ENCODE data around the gene LRP1B.
"Not testable (repeated sequence)": the region's sequence is repeated elsewhere in the genome, so short reads cannot be mapped to it uniquely, and the experiment has no call there.

The LRP1B gene

DNA sequence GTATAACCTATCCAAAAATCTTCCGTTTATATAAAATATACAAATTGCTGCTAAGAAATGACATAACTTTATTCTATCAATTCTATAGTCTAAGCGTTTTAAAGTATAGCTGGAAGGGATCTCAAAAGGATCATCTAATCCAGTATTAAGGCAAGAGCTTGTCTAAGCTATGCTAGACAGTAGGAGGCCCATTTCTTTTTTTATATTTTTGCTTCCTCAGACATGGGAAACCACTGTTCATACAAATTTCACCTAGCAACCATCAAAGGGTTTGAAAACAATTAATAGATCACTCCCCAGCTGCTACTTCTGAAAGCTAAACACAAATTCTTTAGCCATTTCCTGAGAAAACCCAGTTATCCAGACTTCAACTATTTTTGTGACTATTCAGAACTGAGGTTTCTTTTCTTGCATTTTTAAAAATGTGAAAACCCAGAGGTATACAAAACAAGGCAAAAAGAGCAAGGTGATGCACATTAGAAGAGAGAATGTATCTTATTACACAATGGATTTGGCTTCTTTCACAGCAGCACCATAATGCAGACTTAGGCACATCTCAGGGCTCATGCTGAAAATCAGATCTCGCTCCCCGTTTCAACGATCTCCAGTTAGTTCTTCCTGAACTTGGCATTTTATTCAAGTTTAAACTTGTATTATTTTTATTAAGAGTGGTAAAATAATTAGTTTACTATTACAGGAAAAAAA lies 274.4 kb downstream of the LRP1B start:
- no peaks in the 10 kb centered on the region for H3K36me3 ChIP-seq (ENCODE audit: insufficient read depth, low read depth, low read length)
- no peak overlapping the region for H3K4me3 ChIP-seq (ENCODE audit: low read length)
- H3K27me3 ChIP-seq (ENCODE audit: insufficient read depth, low read length) = no peaks in the 10 kb centered on the region
- H3K9me3 ChIP-seq (ENCODE audit: insufficient read depth, low read depth, low read length) = no peaks in the 10 kb centered on the region
- H3K4me1 ChIP-seq (ENCODE audit: insufficient read depth, low read length) = no peaks in the 10 kb centered on the region
- no peak overlapping the region for H3K27ac ChIP-seq (ENCODE audit: low read length)
- no peak overlapping the region for H3K9ac ChIP-seq (ENCODE audit: low read depth, low read length)

DNA sequence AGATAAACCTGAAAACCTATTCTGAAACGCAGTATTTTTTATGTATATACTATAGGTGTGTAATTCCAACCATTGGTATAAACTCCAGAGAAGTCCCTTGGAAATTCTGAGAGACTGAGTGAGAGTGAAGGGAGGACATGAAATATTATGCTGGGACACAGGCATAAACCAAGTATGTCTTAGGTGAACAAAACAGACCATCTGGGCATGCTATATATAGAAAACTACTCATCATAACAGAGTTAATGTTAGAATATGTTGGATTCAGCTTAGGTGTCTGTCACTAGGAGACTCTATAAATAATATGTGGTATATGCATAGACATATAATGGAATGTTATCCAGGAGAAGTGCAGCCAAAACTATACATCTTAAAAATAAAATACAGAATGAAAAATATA lies 282.6 kb downstream of the LRP1B start:
- Histone ChIP-seq H3K9me3 (ENCODE audit: insufficient read depth, low read depth, low read length) (no peaks in the 10 kb centered on the region), H3K27me3 (ENCODE audit: insufficient read depth, low read length) (no peaks in the 10 kb centered on the region), H3K9ac (ENCODE audit: low read depth, low read length) (no peak overlapping the region), H3K4me3 (ENCODE audit: low read length) (no peak overlapping the region), H3K27ac (ENCODE audit: low read length) (no peak overlapping the region), H3K4me1 (ENCODE audit: insufficient read depth, low read length) (no peaks in the 10 kb centered on the region), H3K36me3 (ENCODE audit: insufficient read depth, low read depth, low read length) (no peaks in the 10 kb centered on the region)

DNA sequence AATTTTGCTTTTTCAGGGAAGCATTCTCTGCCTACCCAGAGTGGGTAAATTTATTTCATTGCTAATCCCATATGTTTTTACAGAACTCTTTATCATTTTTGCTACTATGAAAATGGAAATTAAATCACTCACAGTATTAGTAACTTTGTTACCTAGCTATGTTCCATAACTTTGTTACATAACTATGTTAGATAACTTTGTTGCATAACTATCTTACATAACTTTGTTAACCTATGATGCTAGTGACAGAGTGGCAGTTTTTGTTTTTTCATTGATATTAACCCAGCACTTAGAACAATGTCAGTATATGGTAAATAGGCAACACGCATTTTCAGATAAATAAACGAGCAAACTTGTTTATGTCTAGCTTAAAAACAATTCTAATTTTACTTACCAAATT lies 286.6 kb downstream of the LRP1B start:
- Histone ChIP-seq H3K9me3 (ENCODE audit: insufficient read depth, low read depth, low read length) (no peaks in the 10 kb centered on the region), H3K27me3 (ENCODE audit: insufficient read depth, low read length) (no peaks in the 10 kb centered on the region), H3K27ac (ENCODE audit: low read length) (no peak overlapping the region), H3K9ac (ENCODE audit: low read depth, low read length) (no peak overlapping the region), H3K36me3 (ENCODE audit: insufficient read depth, low read depth, low read length) (no peaks in the 10 kb centered on the region), H3K4me3 (ENCODE audit: low read length) (no peak overlapping the region), H3K4me1 (ENCODE audit: insufficient read depth, low read length) (no peaks in the 10 kb centered on the region)

DNA sequence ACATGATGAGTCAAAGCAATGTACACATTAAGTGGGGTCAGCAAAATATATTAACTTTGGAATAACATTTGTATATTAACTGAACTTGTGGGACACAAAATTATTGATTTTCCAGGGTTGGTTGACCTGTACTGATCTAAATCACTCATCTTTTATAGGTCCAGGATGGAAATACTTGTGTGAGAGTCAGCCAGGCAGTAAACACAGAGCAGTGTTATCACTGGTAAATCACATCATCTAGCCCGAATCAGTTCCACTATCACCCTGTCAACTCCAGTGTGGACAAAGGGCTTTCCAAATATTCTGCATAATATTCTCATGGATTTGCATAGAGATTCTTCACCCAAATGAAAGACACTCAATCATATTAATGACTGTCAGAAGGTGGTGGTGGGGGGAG lies 295.7 kb downstream of the LRP1B start:
- Histone ChIP-seq H3K27ac (ENCODE audit: low read length) (no peak overlapping the region), H3K4me1 (ENCODE audit: insufficient read depth, low read length) (no peaks in the 10 kb centered on the region), H3K9me3 (ENCODE audit: insufficient read depth, low read depth, low read length) (no peaks in the 10 kb centered on the region), H3K36me3 (ENCODE audit: insufficient read depth, low read depth, low read length) (no peaks in the 10 kb centered on the region), H3K27me3 (ENCODE audit: insufficient read depth, low read length) (no peaks in the 10 kb centered on the region), H3K9ac (ENCODE audit: low read depth, low read length) (no peak overlapping the region), H3K4me3 (ENCODE audit: low read length) (no peak overlapping the region)

DNA sequence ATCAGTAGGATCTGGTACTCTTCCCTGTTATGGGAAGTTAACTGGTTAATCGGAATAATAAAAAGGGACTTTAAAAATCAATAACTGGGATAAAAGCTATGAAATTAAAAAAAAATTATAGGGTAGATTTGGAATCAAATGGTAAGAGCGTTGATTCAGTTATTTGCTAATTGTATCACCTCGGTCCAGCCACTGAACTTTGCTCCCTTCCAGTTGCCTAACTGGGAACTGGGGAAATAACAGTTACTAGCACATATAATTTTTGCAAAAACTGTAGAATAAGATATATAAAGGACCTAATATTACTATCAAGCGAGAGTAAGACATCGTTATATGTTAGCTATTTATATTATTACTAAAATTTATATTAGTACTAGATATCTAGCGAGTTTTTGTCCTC lies 302.1 kb downstream of the LRP1B start:
- H3K4me1 ChIP-seq (ENCODE audit: insufficient read depth, low read length) = no peaks in the 10 kb centered on the region
- no peaks in the 10 kb centered on the region for H3K36me3 ChIP-seq (ENCODE audit: insufficient read depth, low read depth, low read length)
- no peak overlapping the region for H3K9ac ChIP-seq (ENCODE audit: low read depth, low read length)
- H3K9me3 ChIP-seq (ENCODE audit: insufficient read depth, low read depth, low read length) = no peaks in the 10 kb centered on the region
- no peaks in the 10 kb centered on the region for H3K27me3 ChIP-seq (ENCODE audit: insufficient read depth, low read length)
- no peak overlapping the region for H3K4me3 ChIP-seq (ENCODE audit: low read length)
- H3K27ac ChIP-seq (ENCODE audit: low read length) = no peak overlapping the region

DNA sequence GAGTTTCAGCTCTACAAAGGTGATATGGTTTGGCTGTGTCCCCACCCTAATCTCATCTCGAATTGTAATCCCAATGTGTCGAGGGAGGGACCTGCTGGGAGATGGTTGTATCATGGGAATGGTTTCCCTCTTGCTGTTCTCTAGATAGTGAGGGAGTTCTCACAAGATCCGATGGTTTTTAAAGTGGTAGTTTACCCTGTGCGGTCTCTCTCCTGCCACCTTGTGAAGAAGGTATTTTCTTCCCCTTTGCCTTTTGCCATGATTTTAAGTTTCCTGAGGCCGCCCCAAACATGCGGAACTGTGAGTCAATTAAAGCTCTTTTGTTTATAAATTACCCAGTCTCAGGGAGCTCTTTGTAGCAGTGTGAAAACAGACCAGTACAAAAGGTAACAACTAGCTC lies 306.0 kb downstream of the LRP1B start:
- Histone ChIP-seq H3K9ac (ENCODE audit: low read depth, low read length) (no peak overlapping the region), H3K27me3 (ENCODE audit: insufficient read depth, low read length) (no peaks in the 10 kb centered on the region), H3K27ac (ENCODE audit: low read length) (no peak overlapping the region), H3K9me3 (ENCODE audit: insufficient read depth, low read depth, low read length) (no peaks in the 10 kb centered on the region), H3K4me1 (ENCODE audit: insufficient read depth, low read length) (no peaks in the 10 kb centered on the region), H3K36me3 (ENCODE audit: insufficient read depth, low read depth, low read length) (no peaks in the 10 kb centered on the region), H3K4me3 (ENCODE audit: low read length) (no peak overlapping the region)

DNA sequence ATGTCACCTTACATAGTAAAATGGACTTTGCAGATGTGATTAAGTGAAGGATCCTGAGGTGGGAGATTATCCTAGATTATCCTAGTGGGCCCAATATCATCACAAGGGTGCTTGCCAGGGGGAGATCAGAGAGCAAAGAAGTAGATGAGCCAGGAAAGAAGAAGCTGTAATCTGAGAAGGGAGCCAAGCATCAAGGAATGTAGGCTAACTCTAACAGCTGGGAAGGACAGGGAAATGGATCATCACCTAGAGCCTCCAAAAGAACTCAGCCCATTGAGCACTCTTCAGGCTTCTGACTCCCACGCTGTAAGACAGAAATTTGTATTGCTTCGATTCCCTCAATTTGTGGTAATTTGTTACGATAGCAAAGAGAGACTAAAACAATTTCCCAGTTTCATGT lies 309.9 kb downstream of the LRP1B start:
- H3K4me3 ChIP-seq (ENCODE audit: low read length) = no peak overlapping the region
- H3K9ac ChIP-seq (ENCODE audit: low read depth, low read length) = no peak overlapping the region
- no peaks in the 10 kb centered on the region for H3K4me1 ChIP-seq (ENCODE audit: insufficient read depth, low read length)
- no peaks in the 10 kb centered on the region for H3K36me3 ChIP-seq (ENCODE audit: insufficient read depth, low read depth, low read length)
- H3K27ac ChIP-seq (ENCODE audit: low read length) = no peak overlapping the region
- no peaks in the 10 kb centered on the region for H3K9me3 ChIP-seq (ENCODE audit: insufficient read depth, low read depth, low read length)
- no peaks in the 10 kb centered on the region for H3K27me3 ChIP-seq (ENCODE audit: insufficient read depth, low read length)

DNA sequence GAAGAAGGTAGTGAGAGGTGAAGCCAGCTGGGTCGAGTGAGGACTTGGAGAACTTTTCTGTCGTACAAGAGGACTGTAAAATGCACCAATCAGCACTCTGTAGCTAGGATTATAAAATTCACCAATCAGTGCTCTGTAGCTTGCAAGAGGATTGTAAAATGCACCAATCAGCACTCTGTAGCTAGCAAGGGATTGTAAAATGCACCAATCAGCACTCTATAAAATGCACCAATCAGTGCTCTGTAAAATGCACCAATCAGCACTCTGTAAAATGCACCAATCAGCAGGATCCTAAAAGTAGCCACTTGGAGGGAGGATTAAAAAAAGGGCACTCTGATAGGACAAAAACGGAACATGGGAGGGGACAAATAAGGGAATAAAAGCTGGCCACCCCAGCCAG lies 315.5 kb downstream of the LRP1B start:
- H3K9me3 ChIP-seq (ENCODE audit: insufficient read depth, low read depth, low read length); H3K27ac ChIP-seq (ENCODE audit: low read length); H3K4me1 ChIP-seq (ENCODE audit: insufficient read depth, low read length); H3K9ac ChIP-seq (ENCODE audit: low read depth, low read length); H3K27me3 ChIP-seq (ENCODE audit: insufficient read depth, low read length); H3K4me3 ChIP-seq (ENCODE audit: low read length); H3K36me3 ChIP-seq (ENCODE audit: insufficient read depth, low read depth, low read length): not testable (repeated sequence)

DNA sequence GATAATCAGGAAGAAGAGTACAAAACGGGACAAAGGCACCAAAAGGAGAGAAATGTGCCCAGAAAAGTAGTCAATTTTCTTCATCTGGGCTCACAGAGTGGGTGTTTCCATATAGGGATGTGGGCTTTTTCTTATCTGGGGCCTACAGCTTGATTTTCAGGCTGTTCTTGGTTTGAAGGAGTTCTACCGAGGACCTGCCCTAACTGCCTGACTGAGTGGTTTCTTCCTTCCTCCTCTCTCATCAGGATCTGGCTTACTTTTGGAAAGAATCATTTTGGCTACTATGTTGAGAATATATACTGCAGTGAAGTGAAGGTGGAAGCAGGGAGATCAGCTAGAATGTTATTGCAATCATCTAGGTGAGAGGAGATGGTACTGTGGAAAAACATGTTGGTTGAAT lies 316.7 kb downstream of the LRP1B start:
- Histone ChIP-seq H3K4me1 (ENCODE audit: insufficient read depth, low read length) (no peaks in the 10 kb centered on the region), H3K27me3 (ENCODE audit: insufficient read depth, low read length) (no peaks in the 10 kb centered on the region), H3K4me3 (ENCODE audit: low read length) (no peak overlapping the region), H3K36me3 (ENCODE audit: insufficient read depth, low read depth, low read length) (no peaks in the 10 kb centered on the region), H3K9ac (ENCODE audit: low read depth, low read length) (no peak overlapping the region), H3K27ac (ENCODE audit: low read length) (no peak overlapping the region), H3K9me3 (ENCODE audit: insufficient read depth, low read depth, low read length) (peaks cover 5% of the 10 kb centered on the region; the same call in 1 of the 2 replicates)

DNA sequence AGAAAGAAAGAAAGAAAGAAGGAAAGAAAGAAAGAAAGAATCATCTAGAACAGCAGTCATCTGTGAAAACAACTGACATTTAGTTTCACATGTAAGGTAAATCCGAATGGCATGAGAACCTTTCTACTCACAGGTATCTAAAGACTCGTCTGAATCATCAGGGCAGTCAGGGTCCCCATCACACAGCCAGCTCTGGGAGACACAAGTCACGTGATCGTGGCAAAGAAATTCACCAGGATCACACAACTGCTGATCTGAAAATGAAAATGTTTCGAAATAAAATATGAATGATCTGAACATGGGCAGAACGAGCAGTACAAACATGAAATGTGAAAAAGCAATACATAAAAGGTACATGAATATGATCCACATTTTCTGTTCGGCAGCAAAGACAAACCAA lies 320.7 kb downstream of the LRP1B start:
- no peaks in the 10 kb centered on the region for H3K4me1 ChIP-seq (ENCODE audit: insufficient read depth, low read length)
- no peaks in the 10 kb centered on the region for H3K27me3 ChIP-seq (ENCODE audit: insufficient read depth, low read length)
- no peak overlapping the region for H3K9ac ChIP-seq (ENCODE audit: low read depth, low read length)
- no peak overlapping the region for H3K4me3 ChIP-seq (ENCODE audit: low read length)
- no peak overlapping the region for H3K27ac ChIP-seq (ENCODE audit: low read length)
- H3K9me3 ChIP-seq (ENCODE audit: insufficient read depth, low read depth, low read length) = peaks cover 5% of the 10 kb centered on the region; the same call in 1 of the 2 replicates
- no peaks in the 10 kb centered on the region for H3K36me3 ChIP-seq (ENCODE audit: insufficient read depth, low read depth, low read length)

DNA sequence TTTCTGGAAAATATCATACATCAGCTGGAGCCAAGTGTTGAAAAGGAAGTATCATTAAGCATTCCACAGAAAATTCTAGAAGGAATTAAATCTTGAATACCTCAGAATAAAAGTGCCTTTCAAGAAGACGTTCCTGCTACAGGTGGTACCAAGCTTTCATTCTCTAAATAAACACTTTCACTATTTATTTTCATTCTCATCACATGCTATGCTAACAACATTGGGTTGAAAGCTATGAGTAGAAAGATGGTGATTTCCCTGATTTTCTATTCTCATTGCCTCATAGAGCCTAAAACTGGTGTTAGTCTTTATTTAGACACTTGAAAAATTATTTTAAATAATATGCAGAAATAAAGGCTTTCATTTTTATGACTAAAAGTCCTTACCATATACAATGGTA lies 324.7 kb downstream of the LRP1B start:
- Histone ChIP-seq H3K4me1 (ENCODE audit: insufficient read depth, low read length) (no peaks in the 10 kb centered on the region), H3K4me3 (ENCODE audit: low read length) (no peak overlapping the region), H3K27me3 (ENCODE audit: insufficient read depth, low read length) (no peaks in the 10 kb centered on the region), H3K9me3 (ENCODE audit: insufficient read depth, low read depth, low read length) (no peaks in the 10 kb centered on the region), H3K36me3 (ENCODE audit: insufficient read depth, low read depth, low read length) (no peaks in the 10 kb centered on the region), H3K9ac (ENCODE audit: low read depth, low read length) (no peak overlapping the region), H3K27ac (ENCODE audit: low read length) (no peak overlapping the region)

DNA sequence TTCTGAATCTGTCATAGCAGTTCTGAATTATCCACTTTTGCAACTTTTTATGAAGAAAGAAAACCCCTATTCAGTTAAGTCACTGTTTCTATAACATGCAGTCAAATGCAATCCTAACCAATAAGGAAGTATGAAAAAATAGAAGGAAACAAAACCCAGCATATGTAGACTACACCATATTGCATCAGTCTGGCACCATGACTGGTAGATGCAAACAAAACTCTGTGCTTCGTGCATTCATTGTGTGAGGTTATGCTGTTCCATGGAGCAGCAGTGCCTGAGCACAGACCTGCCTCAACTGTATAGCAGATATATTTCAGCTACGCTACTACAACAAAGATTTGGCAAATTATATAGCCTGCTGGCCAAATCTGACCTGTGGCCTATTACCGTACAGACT lies 325.5 kb downstream of the LRP1B start:
- no peaks in the 10 kb centered on the region for H3K9me3 ChIP-seq (ENCODE audit: insufficient read depth, low read depth, low read length)

More for the DNA sequence above, 325.5 kb downstream of the LRP1B start:
- H3K9ac ChIP-seq (ENCODE audit: low read depth, low read length) = no peak overlapping the region
- no peaks in the 10 kb centered on the region for H3K36me3 ChIP-seq (ENCODE audit: insufficient read depth, low read depth, low read length)
- no peak overlapping the region for H3K4me3 ChIP-seq (ENCODE audit: low read length)
- H3K27me3 ChIP-seq (ENCODE audit: insufficient read depth, low read length) = no peaks in the 10 kb centered on the region
- no peaks in the 10 kb centered on the region for H3K4me1 ChIP-seq (ENCODE audit: insufficient read depth, low read length)
- H3K27ac ChIP-seq (ENCODE audit: low read length) = no peak overlapping the region
